Vagina (tissue), 2 donors: ENCODE results near the gene ATOH1.

Experiments used
- CTCF ChIP-seq, 3 experiments: fragments of 450-650 bp in 2 of 3; fragments of 200-600 bp in 1 of 3; sonication (generic) in 1 of 3; IDR thresholded peaks; one replicate each; pipeline ENCODE4 v1.5.1; 2017 to 2019; ENCODE audit warnings: antibody characterized with exemption in 3 of 3, mild to moderate bottlenecking in 2 of 3, moderate library complexity in 2 of 3
- POLR2A ChIP-seq, 2 donors: fragments of 450-650 bp; IDR thresholded peaks; one replicate each; pipeline ENCODE4 v1.6.1; 2017; ENCODE audit warnings: antibody characterized with exemption in 2 of 2, mild to moderate bottlenecking in 2 of 2, moderate library complexity in 2 of 2
- POLR2AphosphoS5 ChIP-seq, 2 donors: sonication (generic); formaldehyde crosslinking; IDR thresholded peaks; one replicate each; pipeline ENCODE4 v1.9.0; 2017; ENCODE audit warnings: antibody characterized with exemption in 2 of 2, mild to moderate bottlenecking in 2 of 2, low read depth in 1 of 2; ENCODE audit not compliant: insufficient read depth in 1 of 2

- TF ChIP-seq CTCF (IDR thresholded peaks at IDR 0.05): no peak
- no peak for TF ChIP-seq POLR2A (IDR thresholded peaks at IDR 0.05)
- no peak for TF ChIP-seq POLR2AphosphoS5 (IDR thresholded peaks at IDR 0.05; ENCODE audit: insufficient read depth in 1 of 2, low read depth in 1 of 2)
Observed at GRCh38 chr4:93825551-93826216, 2.9 kb upstream of the ATOH1 start.
